Mesendoderm (in vitro differentiated cells): ENCODE results near the gene AGPAT1.

Experiments used
- DNase-seq: peaks from one replicate; pipeline ENCODE4 v3.0.0; 2013
- H2AK5ac ChIP-seq: 2 replicates; pipeline ENCODE4 v1.6.1; 2013; ENCODE audit warnings: low read length, inconsistent platforms
- H2BK120ac ChIP-seq: 2 replicates; pipeline ENCODE4 v1.6.1; 2013; ENCODE audit warnings: low read depth, mild to moderate bottlenecking, low read length, moderate library complexity, mixed read lengths
- H2BK15ac ChIP-seq: replicated peaks from 2 replicates; pipeline ENCODE4 v1.6.1; 2013; ENCODE audit warnings: low read depth, mild to moderate bottlenecking, moderate library complexity
- H2BK5ac ChIP-seq: 2 replicates; pipeline ENCODE4 v1.6.1; 2013; ENCODE audit warnings: low read length, inconsistent platforms
- H3K18ac ChIP-seq: 2 replicates; pipeline ENCODE4 v1.6.1; 2013; ENCODE audit warnings: mild to moderate bottlenecking, low read length, mixed read lengths
- H3K23ac ChIP-seq: one replicate; pipeline ENCODE4 v1.6.1; 2013; ENCODE audit warnings: low read length
- H3K27ac ChIP-seq: 2 replicates; pipeline ENCODE4 v1.5.1; 2013; ENCODE audit warnings: low read depth, mild to moderate bottlenecking, inconsistent platforms, low read length, moderate library complexity
- H3K27me3 ChIP-seq: 2 replicates; pipeline ENCODE4 v1.6.1; 2013; ENCODE audit warnings: low read length, control low read depth, mild to moderate bottlenecking, inconsistent platforms; ENCODE audit not compliant: insufficient read depth, poor library complexity
- H3K36me3 ChIP-seq: 2 replicates; pipeline ENCODE4 v1.6.1; 2013; ENCODE audit warnings: low read length, inconsistent platforms; ENCODE audit not compliant: control insufficient read depth, insufficient read depth
- H3K4ac ChIP-seq: one replicate; pipeline ENCODE4 v1.6.1; 2013; ENCODE audit warnings: low read depth, mild to moderate bottlenecking, low read length, moderate library complexity
- H3K4me1 ChIP-seq: 2 replicates; pipeline ENCODE4 v1.6.1; 2013; ENCODE audit warnings: low read depth, low read length, inconsistent platforms; ENCODE audit not compliant: control insufficient read depth
- H3K4me2 ChIP-seq: 2 replicates; pipeline ENCODE4 v1.6.1; 2013; ENCODE audit warnings: low read length
- H3K4me3 ChIP-seq: 2 replicates; pipeline ENCODE4 v1.5.1; 2013; ENCODE audit warnings: mild to moderate bottlenecking, low read length
- H3K56ac ChIP-seq: one replicate; pipeline ENCODE4 v1.6.1; 2013; ENCODE audit warnings: low read length
- H3K79me1 ChIP-seq: 2 replicates; pipeline ENCODE4 v1.6.1; 2013; ENCODE audit warnings: low read length, inconsistent platforms
- H3K79me2 ChIP-seq: 2 replicates; pipeline ENCODE4 v1.6.1; 2013; ENCODE audit warnings: mild to moderate bottlenecking, low read length; ENCODE audit not compliant: control insufficient read depth, insufficient read depth
- H3K9ac ChIP-seq: 2 replicates; pipeline ENCODE4 v1.6.1; 2013; ENCODE audit warnings: low read length, inconsistent platforms
- H4K5ac ChIP-seq: one replicate; pipeline ENCODE4 v1.6.1; 2013; ENCODE audit warnings: low read length
- H4K8ac ChIP-seq: one replicate; pipeline ENCODE4 v1.6.1; 2013; ENCODE audit warnings: low read depth, mild to moderate bottlenecking, control low read depth, low read length, moderate library complexity
- WGBS: extraction: QIAGEN DNeasy Blood & Tissue Kit; methylation state at CpG from one replicate; pipeline ENCODE4 v1.1.7; 2013; ENCODE audit warnings: low lambda C conversion rate, missing lambda C conversion rate; ENCODE audit not compliant: insufficient coverage; ENCODE audit errors: extremely low coverage; 5-methylcytosine and 5-hydroxymethylcytosine counted together

Gene AGPAT1

GRCh38 chr6:32151863-32152768, 23.8 kb downstream of the AGPAT1 start, which contains the start of gene PRRT1:
Gene PRRT1, minus strand, starts transcription at chr6:32151939. Its CDS starts 112 bp downstream, at chr6:32151827.
- Histone ChIP-seq H2BK120ac (no peak within 1 kb of the TSS), H2BK15ac (no peak within 1 kb of the TSS), H3K27me3 (no peaks in the 10 kb centered on the region), H3K4me2 (peak within 1 kb of the TSS; percentile 97), H3K79me2 (no peaks in the 10 kb centered on the region), H2AK5ac (peak within 1 kb of the TSS; percentile 82), H3K4ac (peak within 1 kb of the TSS; percentile 65), H3K27ac (no peak within 1 kb of the TSS), H2BK5ac (no peak within 1 kb of the TSS), H3K9ac (peak within 1 kb of the TSS; percentile 96), H3K23ac (peak within 1 kb of the TSS; percentile 99), H3K4me1 (peaks cover 15% of the 10 kb centered on the region), H3K4me3 (no peak within 1 kb of the TSS), H4K8ac (no peak within 1 kb of the TSS), H3K36me3 (peaks cover 2% of the 10 kb centered on the region), H3K56ac (peak within 1 kb of the TSS; percentile 97), H4K5ac (peak within 1 kb of the TSS; percentile 71), H3K18ac (peak within 1 kb of the TSS; percentile 45), H3K79me1 (peaks cover 8% of the 10 kb centered on the region)
- peak; percentile 60 for DNase-seq
- WGBS, result no CpG with 5 or more reads among the region's 24 CpGs

GRCh38 chr6:32151181-32151862, 24.6 kb downstream of the AGPAT1 start:
- peaks cover 19% of the 10 kb centered on the region for H3K4me1 ChIP-seq
- H3K9ac ChIP-seq, result no peak overlapping the region
- H2BK120ac ChIP-seq, result no peak overlapping the region
- H3K79me1 ChIP-seq, result peaks cover 8% of the 10 kb centered on the region
- no peak for DNase-seq
- no peak overlapping the region for H3K18ac ChIP-seq
- H3K79me2 ChIP-seq, result no peaks in the 10 kb centered on the region
- H3K4me2 ChIP-seq, result no peak overlapping the region
- no peak overlapping the region for H3K23ac ChIP-seq
- H3K36me3 ChIP-seq, result no peaks in the 10 kb centered on the region
- no peak overlapping the region for H2BK15ac ChIP-seq
- WGBS, result no CpG with 5 or more reads among the region's 8 CpGs
- H3K27ac ChIP-seq, result no peak overlapping the region
- H3K4ac ChIP-seq, result no peak overlapping the region
- H3K4me3 ChIP-seq, result no peak overlapping the region
- no peak overlapping the region for H4K8ac ChIP-seq
- H2BK5ac ChIP-seq, result no peak overlapping the region
- no peak overlapping the region for H4K5ac ChIP-seq
- no peaks in the 10 kb centered on the region for H3K27me3 ChIP-seq
- H2AK5ac ChIP-seq, result no peak overlapping the region
- peak overlapping the region; percentile 11 for H3K56ac ChIP-seq

GRCh38 chr6:32149932-32150870, 25.7 kb downstream of the AGPAT1 start:
- H2AK5ac ChIP-seq, result no peak overlapping the region
- no peaks in the 10 kb centered on the region for H3K27me3 ChIP-seq
- H3K27ac ChIP-seq, result no peak overlapping the region
- peak overlapping the region; percentile 74 for H3K9ac ChIP-seq
- no CpG with 5 or more reads among the region's 55 CpGs for WGBS
- H3K4me2 ChIP-seq, result peak overlapping the region; percentile 82
- H2BK120ac ChIP-seq, result no peak overlapping the region
- no peak overlapping the region for H3K4ac ChIP-seq
- no peak overlapping the region for H4K8ac ChIP-seq
- no peak overlapping the region for H2BK15ac ChIP-seq
- peak; percentile 71 for DNase-seq
- no peaks in the 10 kb centered on the region for H3K36me3 ChIP-seq
- peaks cover 24% of the 10 kb centered on the region for H3K4me1 ChIP-seq
- peak overlapping the region; percentile 19 for H3K4me3 ChIP-seq
- no peak overlapping the region for H3K23ac ChIP-seq
- peak overlapping the region; percentile 19 for H3K18ac ChIP-seq
- peak overlapping the region; percentile 6 for H2BK5ac ChIP-seq
- peak overlapping the region; percentile 86 for H3K56ac ChIP-seq
- no peaks in the 10 kb centered on the region for H3K79me2 ChIP-seq
- peaks cover 6% of the 10 kb centered on the region for H3K79me1 ChIP-seq
- H4K5ac ChIP-seq, result no peak overlapping the region

GRCh38 chr6:32149092-32149755, 26.7 kb downstream of the AGPAT1 start:
- Histone ChIP-seq H2BK120ac (no peak overlapping the region), H3K9ac (no peak overlapping the region)
- WGBS, result no CpG with 5 or more reads among the region's 47 CpGs

More at GRCh38 chr6:32149092-32149755, 26.7 kb downstream of the AGPAT1 start:
- Histone ChIP-seq H3K4ac (no peak overlapping the region), H2AK5ac (no peak overlapping the region), H3K23ac (no peak overlapping the region), H3K18ac (no peak overlapping the region), H2BK15ac (no peak overlapping the region), H3K56ac (no peak overlapping the region), H3K79me2 (no peaks in the 10 kb centered on the region), H4K8ac (no peak overlapping the region), H3K36me3 (no peaks in the 10 kb centered on the region), H3K27ac (no peak overlapping the region), H3K79me1 (peaks cover under 1% of the 10 kb centered on the region), H3K4me3 (no peak overlapping the region), H4K5ac (no peak overlapping the region), H2BK5ac (no peak overlapping the region), H3K4me1 (peaks cover 21% of the 10 kb centered on the region), H3K4me2 (no peak overlapping the region), H3K27me3 (no peaks in the 10 kb centered on the region)
- no peak for DNase-seq
